Measurements from ENCODE around the gene CHMP1B.
"Not testable (repeated sequence)": the region's sequence is repeated elsewhere in the genome, so short reads cannot be mapped to it uniquely, and the experiment has no call there.

Gene CHMP1B

DNA sequence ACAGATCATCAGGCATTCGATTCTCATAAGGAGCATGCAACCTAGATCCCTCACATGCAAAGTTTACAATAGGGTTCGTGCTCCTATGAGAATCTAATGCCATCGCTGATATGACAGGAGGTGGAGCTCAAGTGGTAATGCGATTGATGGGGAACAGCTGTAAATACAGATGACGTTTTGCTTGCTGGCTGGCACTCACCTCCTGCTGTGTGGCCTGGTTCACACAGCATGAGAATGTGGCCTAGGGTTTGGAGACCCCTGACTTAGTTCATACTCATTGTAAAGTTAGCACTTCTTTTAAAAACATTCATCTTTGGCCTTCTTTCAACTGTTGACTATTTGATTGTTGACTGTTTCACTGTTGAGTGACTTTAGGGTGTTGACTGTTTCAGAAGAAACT is 8.7 kb upstream of the CHMP1B start:
- no peak overlapping the region for H3K4me2 ChIP-seq (ENCODE audit: low read length)
- peaks cover 4% of the 10 kb centered on the region for H3K4me1 ChIP-seq (ENCODE audit: control insufficient read depth, insufficient read depth, low read length)
- H3K27me3 ChIP-seq (ENCODE audit: control insufficient read depth, insufficient read depth, low read length): no peaks in the 10 kb centered on the region
- H3K36me3 ChIP-seq (ENCODE audit: insufficient read depth, low read length): no peaks in the 10 kb centered on the region
- no peaks in the 10 kb centered on the region for H3K9me3 ChIP-seq (replicated peaks; ENCODE audit: low read length)
- no peak overlapping the region for H3K4me3 ChIP-seq (ENCODE audit: low read length)
- H3K9ac ChIP-seq (ENCODE audit: low read depth, low read length): no peak overlapping the region

DNA sequence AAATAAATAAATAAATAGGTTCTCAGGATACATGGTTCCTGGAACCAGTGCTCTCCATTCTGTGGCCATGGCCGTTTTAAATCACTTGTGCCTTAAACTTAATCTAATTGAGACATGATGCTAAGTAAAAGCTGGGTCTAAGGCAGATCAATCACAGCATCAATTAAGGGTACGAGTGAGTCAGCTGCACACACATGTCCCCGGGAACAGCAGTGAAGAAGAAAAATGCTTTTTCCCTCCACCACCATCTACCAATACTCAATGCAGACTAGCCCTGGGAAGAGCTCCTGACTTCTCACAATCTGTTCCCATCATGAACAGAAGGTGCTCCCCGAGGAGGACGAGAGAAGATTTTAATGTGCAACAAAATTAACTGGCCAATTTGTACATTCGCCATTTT is 6.8 kb upstream of the CHMP1B start:
- H3K9me3 ChIP-seq (replicated peaks; ENCODE audit: low read length): no peaks in the 10 kb centered on the region
- peaks cover 7% of the 10 kb centered on the region for H3K4me1 ChIP-seq (ENCODE audit: control insufficient read depth, insufficient read depth, low read length)

DNA sequence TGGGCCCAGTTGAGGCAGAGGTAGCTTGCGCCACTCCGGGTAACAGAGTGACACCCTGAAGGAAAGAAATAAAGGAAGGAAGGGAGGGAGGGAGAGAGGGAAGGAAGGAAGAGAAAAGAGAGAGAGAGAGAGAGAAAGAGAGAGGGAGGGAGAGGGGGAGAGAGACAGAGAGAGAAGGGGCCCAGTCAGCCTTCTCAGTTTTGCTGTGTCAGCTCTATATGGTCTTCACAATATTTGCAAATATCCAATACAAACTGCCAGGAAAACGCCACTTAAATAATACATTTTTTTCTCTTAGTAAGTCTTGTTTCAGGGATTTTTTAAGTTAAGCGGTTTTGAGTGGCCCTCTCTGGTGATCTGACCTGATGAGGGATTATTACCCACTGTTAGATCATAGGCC is 5.6 kb upstream of the CHMP1B start:
- H3K4me1 ChIP-seq (ENCODE audit: control insufficient read depth, insufficient read depth, low read length): peaks cover 18% of the 10 kb centered on the region
- no peaks in the 10 kb centered on the region for H3K27me3 ChIP-seq (ENCODE audit: control insufficient read depth, insufficient read depth, low read length)
- no peaks in the 10 kb centered on the region for H3K36me3 ChIP-seq (ENCODE audit: insufficient read depth, low read length)

More for the DNA sequence above, 6.8 kb upstream of the CHMP1B start:
- H3K4me2 ChIP-seq (ENCODE audit: low read length): no peak overlapping the region
- no peaks in the 10 kb centered on the region for H3K36me3 ChIP-seq (ENCODE audit: insufficient read depth, low read length)
- H3K27me3 ChIP-seq (ENCODE audit: control insufficient read depth, insufficient read depth, low read length): no peaks in the 10 kb centered on the region
- no peak overlapping the region for H3K9ac ChIP-seq (ENCODE audit: low read depth, low read length)
- H3K4me3 ChIP-seq (ENCODE audit: low read length): no peak overlapping the region

DNA sequence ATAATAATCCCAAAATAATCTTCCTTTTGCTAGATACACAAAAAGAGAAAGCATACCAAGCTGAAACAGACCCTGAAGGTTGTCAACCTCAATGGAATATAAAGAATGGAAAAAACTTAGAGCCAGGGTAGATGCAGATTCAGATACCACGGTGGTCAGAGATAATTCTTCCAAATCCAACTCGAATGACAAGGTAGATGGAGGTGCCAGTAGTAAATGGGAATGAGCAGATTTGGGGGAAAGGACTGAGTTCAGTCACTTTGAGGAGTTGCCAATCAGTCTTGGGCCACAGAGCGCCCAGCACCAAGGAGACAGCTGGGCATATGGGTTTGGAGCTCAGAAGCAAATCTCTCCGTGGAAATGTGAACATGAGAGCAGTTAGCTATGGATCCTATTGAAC is 3.4 kb upstream of the CHMP1B start:
- peaks cover 17% of the 10 kb centered on the region for H3K4me1 ChIP-seq (ENCODE audit: control insufficient read depth, insufficient read depth, low read length)
- no peak overlapping the region for H3K4me2 ChIP-seq (ENCODE audit: low read length)
- H3K9ac ChIP-seq (ENCODE audit: low read depth, low read length): no peak overlapping the region
- no peaks in the 10 kb centered on the region for H3K9me3 ChIP-seq (replicated peaks; ENCODE audit: low read length)
- H3K36me3 ChIP-seq (ENCODE audit: insufficient read depth, low read length): no peaks in the 10 kb centered on the region
- H3K4me3 ChIP-seq (ENCODE audit: low read length): no peak overlapping the region
- no peaks in the 10 kb centered on the region for H3K27me3 ChIP-seq (ENCODE audit: control insufficient read depth, insufficient read depth, low read length)

More for the DNA sequence above, 5.6 kb upstream of the CHMP1B start:
- H3K4me2 ChIP-seq (ENCODE audit: low read length): no peak overlapping the region
- no peaks in the 10 kb centered on the region for H3K9me3 ChIP-seq (replicated peaks; ENCODE audit: low read length)
- no peak overlapping the region for H3K4me3 ChIP-seq (ENCODE audit: low read length)
- no peak overlapping the region for H3K9ac ChIP-seq (ENCODE audit: low read depth, low read length)

DNA sequence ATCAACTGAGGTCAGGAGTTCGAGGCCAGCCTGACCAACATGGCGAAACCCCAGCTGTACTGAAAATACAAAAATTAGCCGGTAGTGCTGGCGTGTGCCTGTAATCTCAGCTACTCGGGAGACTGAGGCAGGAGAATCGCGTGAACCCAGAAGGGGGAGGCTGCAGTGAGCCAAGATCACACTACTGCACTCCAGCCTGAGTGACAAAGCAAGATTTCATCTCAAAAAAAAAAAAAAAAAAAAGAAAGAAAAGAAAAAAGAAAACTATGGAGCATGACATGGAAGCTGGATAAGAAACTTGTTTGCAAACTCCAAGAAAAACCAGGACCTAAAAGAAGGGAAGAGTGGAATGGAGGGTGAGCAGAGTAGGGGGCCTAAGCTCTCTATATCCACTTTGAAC is 1.9 kb upstream of the CHMP1B start:
- no peaks in the 10 kb centered on the region for H3K36me3 ChIP-seq (ENCODE audit: insufficient read depth, low read length)
- peaks cover 24% of the 10 kb centered on the region for H3K4me1 ChIP-seq (ENCODE audit: control insufficient read depth, insufficient read depth, low read length)
- no peaks in the 10 kb centered on the region for H3K27me3 ChIP-seq (ENCODE audit: control insufficient read depth, insufficient read depth, low read length)
- H3K9me3 ChIP-seq (replicated peaks; ENCODE audit: low read length): no peaks in the 10 kb centered on the region
- peak overlapping the region; percentile 98 for H3K9ac ChIP-seq (ENCODE audit: low read depth, low read length)
- no peak overlapping the region for H3K4me3 ChIP-seq (ENCODE audit: low read length)
- H3K4me2 ChIP-seq (ENCODE audit: low read length): peak overlapping the region; percentile 84

DNA sequence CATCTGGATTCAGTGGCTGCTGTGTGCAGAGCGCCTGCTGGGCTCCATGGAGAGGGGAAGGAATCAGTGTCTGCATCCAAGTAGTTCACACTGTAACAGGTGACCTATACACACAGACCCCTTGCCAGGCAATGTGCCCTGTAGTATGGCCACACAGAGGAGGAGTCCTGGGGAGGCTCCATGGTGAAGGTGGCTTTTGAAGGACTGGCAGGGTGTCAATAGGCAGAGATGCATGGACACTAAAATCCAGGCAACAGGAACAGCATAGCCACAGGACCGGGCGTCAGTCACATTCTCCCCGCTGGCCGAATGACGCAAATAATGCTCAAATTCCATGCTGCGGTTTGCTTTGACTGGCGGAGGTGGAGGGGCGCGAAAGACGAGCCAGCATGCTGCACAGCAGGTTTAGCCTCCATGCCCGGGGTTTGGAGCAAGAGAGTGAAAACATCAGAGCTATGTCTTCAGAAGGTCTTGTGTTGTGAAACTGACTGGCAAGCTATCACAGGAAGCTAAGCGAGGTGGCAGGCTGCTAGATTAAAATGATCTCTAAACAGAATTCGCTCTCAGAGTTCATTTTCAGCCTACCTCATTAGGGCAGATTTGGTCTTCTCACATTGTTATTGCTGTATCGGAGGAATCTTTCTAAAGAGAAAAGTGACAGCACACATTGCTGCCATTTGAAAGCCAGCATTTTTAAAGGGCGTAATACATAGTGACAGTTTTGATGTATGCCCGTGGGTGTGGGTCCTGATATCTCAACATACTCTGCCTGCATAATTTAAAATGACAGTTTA is 1.2 kb upstream of the CHMP1B start:
- no peaks in the 10 kb centered on the region for H3K27me3 ChIP-seq (ENCODE audit: control insufficient read depth, insufficient read depth, low read length)
- peak overlapping the region; percentile 98 for H3K9ac ChIP-seq (ENCODE audit: low read depth, low read length)
- H3K4me1 ChIP-seq (ENCODE audit: control insufficient read depth, insufficient read depth, low read length): peaks cover 24% of the 10 kb centered on the region
- peak overlapping the region; percentile 83 for H3K4me3 ChIP-seq (ENCODE audit: low read length)
- peak overlapping the region; percentile 84 for H3K4me2 ChIP-seq (ENCODE audit: low read length)
- H3K9me3 ChIP-seq (replicated peaks; ENCODE audit: low read length): no peaks in the 10 kb centered on the region
- H3K36me3 ChIP-seq (ENCODE audit: insufficient read depth, low read length): no peaks in the 10 kb centered on the region

DNA sequence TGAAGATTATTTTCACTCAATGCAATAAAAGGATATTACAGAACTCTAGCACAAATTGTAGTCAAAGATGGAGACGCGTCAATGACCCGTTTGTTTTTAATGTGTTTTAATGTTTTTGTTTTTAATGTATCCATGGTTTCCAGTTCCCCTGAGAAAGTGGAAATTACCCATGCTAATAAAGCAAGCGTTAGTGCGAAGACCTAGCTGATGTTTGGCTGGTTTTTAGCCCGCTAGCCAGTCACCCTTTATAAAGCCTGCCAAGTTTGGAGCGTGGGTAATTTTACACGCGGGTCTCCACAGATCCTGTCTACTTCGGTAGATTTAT is 430 bp upstream of the CHMP1B start:
- H3K4me3 ChIP-seq (ENCODE audit: low read length): peak overlapping the region; percentile 83
- H3K4me1 ChIP-seq (ENCODE audit: control insufficient read depth, insufficient read depth, low read length): peaks cover 24% of the 10 kb centered on the region
- no peaks in the 10 kb centered on the region for H3K9me3 ChIP-seq (replicated peaks; ENCODE audit: low read length)
- H3K4me2 ChIP-seq (ENCODE audit: low read length): peak overlapping the region; percentile 84
- no peaks in the 10 kb centered on the region for H3K36me3 ChIP-seq (ENCODE audit: insufficient read depth, low read length)
- peak overlapping the region; percentile 98 for H3K9ac ChIP-seq (ENCODE audit: low read depth, low read length)
- H3K27me3 ChIP-seq (ENCODE audit: control insufficient read depth, insufficient read depth, low read length): no peaks in the 10 kb centered on the region

DNA sequence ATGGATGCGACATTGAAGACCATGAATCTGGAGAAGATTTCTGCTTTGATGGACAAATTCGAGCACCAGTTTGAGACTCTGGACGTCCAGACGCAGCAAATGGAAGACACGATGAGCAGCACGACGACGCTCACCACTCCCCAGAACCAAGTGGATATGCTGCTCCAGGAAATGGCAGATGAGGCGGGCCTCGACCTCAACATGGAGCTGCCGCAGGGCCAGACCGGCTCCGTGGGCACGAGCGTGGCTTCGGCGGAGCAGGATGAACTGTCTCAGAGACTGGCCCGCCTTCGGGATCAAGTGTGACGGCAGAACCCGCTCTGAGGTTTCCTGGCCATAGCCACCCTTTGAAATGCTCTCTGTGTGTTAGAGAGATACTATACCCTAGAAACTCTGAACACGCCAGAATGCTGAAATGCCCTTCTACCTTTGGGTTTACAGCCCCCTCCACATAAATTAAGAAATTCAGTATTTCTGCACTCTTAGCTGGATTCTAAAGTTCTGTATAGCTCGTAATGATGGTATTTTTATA is 659 bp downstream of the CHMP1B start:
- no peaks in the 10 kb centered on the region for H3K27me3 ChIP-seq (ENCODE audit: control insufficient read depth, insufficient read depth, low read length)
- H3K36me3 ChIP-seq (ENCODE audit: insufficient read depth, low read length): no peaks in the 10 kb centered on the region
- H3K4me3 ChIP-seq (ENCODE audit: low read length): peak overlapping the region; percentile 83
- peaks cover 35% of the 10 kb centered on the region for H3K4me1 ChIP-seq (ENCODE audit: control insufficient read depth, insufficient read depth, low read length)
- H3K9ac ChIP-seq (ENCODE audit: low read depth, low read length): peak overlapping the region; percentile 98
- H3K9me3 ChIP-seq (replicated peaks; ENCODE audit: low read length): no peaks in the 10 kb centered on the region
- peak overlapping the region; percentile 84 for H3K4me2 ChIP-seq (ENCODE audit: low read length)

DNA sequence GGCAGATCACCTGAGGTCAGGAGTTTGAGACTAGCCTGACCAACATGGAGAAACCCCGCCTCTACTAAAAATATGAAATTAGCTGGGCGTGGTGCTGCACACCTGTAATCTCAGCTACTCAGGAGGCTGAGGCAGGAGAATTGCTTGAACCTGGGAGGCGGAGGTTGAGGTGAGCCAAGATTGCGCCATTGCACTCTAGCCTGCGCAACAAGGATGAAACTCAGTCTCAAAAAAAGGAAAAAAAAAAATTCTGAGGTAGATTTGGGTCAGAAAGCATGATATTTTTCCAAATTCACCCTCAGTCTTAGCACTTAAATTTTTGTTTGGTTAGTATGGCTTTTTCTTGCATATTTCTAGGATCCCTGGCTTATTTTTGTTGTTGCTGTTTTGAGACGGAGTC is 3.3 kb downstream of the CHMP1B start:
- not testable (repeated sequence) for H3K4me2 ChIP-seq (ENCODE audit: low read length); H3K9ac ChIP-seq (ENCODE audit: low read depth, low read length); H3K4me3 ChIP-seq (ENCODE audit: low read length); H3K9me3 ChIP-seq (replicated peaks; ENCODE audit: low read length); H3K27me3 ChIP-seq (ENCODE audit: control insufficient read depth, insufficient read depth, low read length); H3K36me3 ChIP-seq (ENCODE audit: insufficient read depth, low read length)
- H3K4me1 ChIP-seq (ENCODE audit: control insufficient read depth, insufficient read depth, low read length): peaks cover 54% of the 10 kb centered on the region

DNA sequence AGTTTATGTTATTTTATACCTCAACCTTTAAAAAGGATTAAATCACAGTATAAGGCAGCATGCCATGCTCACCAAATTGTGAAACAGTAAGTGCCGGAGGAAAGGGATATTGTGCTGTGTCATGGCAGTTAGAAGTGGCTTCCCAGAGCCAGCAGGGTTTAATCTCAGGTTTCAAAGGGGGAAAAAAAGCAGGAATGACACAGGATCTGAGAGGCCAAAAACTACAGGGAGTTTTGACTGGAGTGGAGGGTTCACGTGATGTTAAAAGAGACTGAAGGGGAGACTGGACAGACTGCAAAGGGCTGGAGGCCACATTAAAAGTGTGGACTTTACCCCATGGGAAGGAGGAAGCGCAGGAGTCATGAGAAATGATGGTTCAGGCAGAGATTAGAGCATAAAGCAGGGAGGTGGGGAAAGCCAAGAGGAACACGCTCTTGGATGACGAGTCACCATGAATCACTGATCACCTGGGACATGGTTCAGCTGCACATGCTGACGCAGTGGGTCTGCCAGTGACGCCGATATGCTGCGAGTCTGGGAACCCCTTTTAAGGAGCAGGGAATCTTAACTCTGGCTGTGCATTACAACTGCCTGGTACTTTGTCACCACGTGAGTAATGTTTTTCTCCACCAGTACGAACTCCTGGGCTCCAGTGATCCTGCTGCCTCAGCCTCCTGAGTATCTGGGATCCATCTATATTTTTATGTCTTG is 6.1 kb downstream of the CHMP1B start:
- Histone ChIP-seq H3K9ac (ENCODE audit: low read depth, low read length) (peak overlapping the region; percentile 60), H3K4me2 (ENCODE audit: low read length) (peak overlapping the region; percentile 29), H3K9me3 (replicated peaks; ENCODE audit: low read length) (no peaks in the 10 kb centered on the region), H3K36me3 (ENCODE audit: insufficient read depth, low read length) (no peaks in the 10 kb centered on the region), H3K4me3 (ENCODE audit: low read length) (peak overlapping the region; percentile 0), H3K4me1 (ENCODE audit: control insufficient read depth, insufficient read depth, low read length) (peaks cover 57% of the 10 kb centered on the region), H3K27me3 (ENCODE audit: control insufficient read depth, insufficient read depth, low read length) (no peaks in the 10 kb centered on the region)

DNA sequence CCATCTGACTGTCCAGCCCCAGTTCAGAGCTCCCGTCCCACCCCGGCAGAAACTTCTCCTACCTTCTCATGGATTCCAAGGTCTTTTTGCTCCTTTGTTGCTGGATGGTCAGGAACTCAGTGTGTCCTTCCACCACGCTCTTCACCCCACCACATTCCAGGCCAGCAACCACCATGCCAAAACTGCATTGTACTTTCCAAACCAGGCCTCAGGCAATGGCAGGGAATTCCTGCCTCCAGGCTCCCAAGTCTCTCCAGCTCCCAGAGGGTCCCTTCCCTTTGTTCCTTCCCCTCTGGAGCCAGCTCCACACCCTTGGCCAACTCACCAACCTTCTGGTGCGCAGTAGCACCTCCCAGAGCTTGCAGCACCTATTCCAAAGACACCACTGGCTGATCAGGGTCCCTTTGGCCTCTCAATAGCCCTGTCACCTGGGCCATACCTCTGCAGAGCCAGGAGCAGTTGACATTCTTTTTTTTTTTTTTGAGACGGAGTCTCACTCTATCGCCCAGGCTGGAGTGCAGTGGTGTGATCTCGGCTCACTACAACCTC is 8.1 kb downstream of the CHMP1B start:
- H3K4me1 ChIP-seq (ENCODE audit: control insufficient read depth, insufficient read depth, low read length): peaks cover 47% of the 10 kb centered on the region
- H3K9ac ChIP-seq (ENCODE audit: low read depth, low read length): peak overlapping the region; percentile 60
- H3K36me3 ChIP-seq (ENCODE audit: insufficient read depth, low read length): no peaks in the 10 kb centered on the region
- H3K4me2 ChIP-seq (ENCODE audit: low read length): no peak overlapping the region
- no peaks in the 10 kb centered on the region for H3K9me3 ChIP-seq (replicated peaks; ENCODE audit: low read length)
- no peak overlapping the region for H3K4me3 ChIP-seq (ENCODE audit: low read length)
- no peaks in the 10 kb centered on the region for H3K27me3 ChIP-seq (ENCODE audit: control insufficient read depth, insufficient read depth, low read length)
